Measurements from ENCODE around the gene DSEL. TPM values are rescaled to one million over a fixed set of nuclear protein-coding genes. Genes with fewer than 3 reads are reported as not detected.

DSEL gene
- total RNA-seq, 1 donor from 2014 or later: 105 TPM

DNA sequence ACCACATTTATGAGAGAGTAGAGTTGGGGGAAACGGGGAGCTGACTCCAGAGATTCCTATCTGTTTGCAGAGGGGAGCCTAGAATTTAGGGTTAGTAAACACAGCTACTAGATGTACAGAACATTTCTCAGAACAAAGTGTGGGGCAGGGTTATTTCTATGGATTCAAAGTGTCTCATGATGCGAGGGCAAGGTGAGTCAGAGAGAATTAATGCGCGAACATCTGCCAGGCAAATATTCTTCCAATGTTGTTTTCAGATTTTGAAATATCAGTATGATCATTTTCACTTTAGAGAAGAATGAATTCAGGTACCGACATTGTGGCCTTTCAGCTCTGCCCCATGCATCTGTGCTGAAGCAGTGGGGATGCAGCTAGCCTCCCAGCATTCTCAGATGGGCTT lies 2.0 kb upstream of the DSEL start:
- TF ChIP-seq, protein P1, sequence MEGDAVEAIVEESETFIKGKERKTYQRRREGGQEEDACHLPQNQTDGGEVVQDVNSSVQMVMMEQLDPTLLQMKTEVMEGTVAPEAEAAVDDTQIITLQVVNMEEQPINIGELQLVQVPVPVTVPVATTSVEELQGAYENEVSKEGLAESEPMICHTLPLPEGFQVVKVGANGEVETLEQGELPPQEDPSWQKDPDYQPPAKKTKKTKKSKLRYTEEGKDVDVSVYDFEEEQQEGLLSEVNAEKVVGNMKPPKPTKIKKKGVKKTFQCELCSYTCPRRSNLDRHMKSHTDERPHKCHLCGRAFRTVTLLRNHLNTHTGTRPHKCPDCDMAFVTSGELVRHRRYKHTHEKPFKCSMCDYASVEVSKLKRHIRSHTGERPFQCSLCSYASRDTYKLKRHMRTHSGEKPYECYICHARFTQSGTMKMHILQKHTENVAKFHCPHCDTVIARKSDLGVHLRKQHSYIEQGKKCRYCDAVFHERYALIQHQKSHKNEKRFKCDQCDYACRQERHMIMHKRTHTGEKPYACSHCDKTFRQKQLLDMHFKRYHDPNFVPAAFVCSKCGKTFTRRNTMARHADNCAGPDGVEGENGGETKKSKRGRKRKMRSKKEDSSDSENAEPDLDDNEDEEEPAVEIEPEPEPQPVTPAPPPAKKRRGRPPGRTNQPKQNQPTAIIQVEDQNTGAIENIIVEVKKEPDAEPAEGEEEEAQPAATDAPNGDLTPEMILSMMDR (IDR thresholded peaks at IDR 0.05): no peak
- peaks cover 16% of the 10 kb centered on the region for H3K36me3 Mint-ChIP-seq (ENCODE audit: unreplicated experiment)
- no peak for DNase-seq (ENCODE audit: extremely low spot score, unreplicated experiment)
- H3K4me3 Mint-ChIP-seq (ENCODE audit: unreplicated experiment): no peak overlapping the region
- no peaks in the 10 kb centered on the region for H3K9me3 Mint-ChIP-seq (ENCODE audit: unreplicated experiment)
- H3K27me3 Mint-ChIP-seq (ENCODE audit: unreplicated experiment): no peaks in the 10 kb centered on the region
- peaks cover 73% of the 10 kb centered on the region for H3K4me1 Mint-ChIP-seq (ENCODE audit: unreplicated experiment)
- H3K27ac Mint-ChIP-seq (ENCODE audit: unreplicated experiment): no peak overlapping the region

DNA sequence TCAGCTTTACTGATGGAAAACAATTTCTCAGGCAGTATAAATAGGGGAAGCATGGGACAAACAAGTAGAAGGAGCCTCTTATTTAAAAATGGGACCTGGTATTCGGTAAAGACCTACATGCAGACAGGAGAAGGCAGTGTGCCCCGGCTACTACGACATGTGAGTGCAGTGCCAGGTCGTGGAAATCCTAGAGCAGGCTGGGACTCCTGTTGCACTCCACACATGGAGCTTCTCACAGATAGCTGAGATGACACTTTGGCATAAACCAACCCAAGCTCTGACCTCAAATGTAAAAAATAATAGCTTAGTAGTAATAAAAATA lies 885 bp upstream of the DSEL start:
- peaks cover 74% of the 10 kb centered on the region for H3K4me1 Mint-ChIP-seq (ENCODE audit: unreplicated experiment)

DNA sequence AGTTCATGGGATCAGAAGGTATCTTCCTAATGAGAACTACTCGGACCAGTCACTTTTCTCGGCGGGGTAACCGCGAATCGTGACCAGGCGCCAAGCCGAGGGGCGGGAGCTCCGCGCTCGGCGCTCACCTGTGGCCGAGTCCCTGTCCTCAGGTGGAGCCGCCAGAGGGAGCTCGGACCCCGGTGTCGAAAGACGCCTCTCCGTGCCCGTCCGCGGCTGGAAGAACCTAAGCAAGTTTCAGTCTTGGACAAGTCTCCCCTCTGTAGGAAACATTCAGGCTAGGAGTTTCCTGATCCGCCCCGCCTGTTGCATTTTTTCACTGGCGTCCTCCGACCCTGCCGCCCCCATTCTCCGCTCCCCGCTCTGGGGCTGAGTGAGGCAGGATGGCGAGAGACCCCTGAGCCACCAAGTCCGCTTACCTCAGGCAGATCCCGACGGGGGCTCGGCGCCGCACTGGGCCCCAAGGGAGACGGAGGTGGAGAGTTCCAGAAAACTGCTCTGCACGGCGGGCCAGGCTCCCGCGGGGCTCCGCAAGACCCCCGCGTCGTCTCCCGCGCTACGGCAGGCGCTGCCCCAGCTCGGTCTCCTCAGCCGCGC lies 480 bp downstream of the DSEL start:
- TF ChIP-seq, protein P1 (IDR thresholded peaks at IDR 0.05): peak; percentile 90
- H3K27ac Mint-ChIP-seq (ENCODE audit: unreplicated experiment): peak overlapping the region; percentile 96
- peaks cover 72% of the 10 kb centered on the region for H3K4me1 Mint-ChIP-seq (ENCODE audit: unreplicated experiment)

More for the DNA sequence above, 885 bp upstream of the DSEL start:
- TF ChIP-seq, protein P1 (IDR thresholded peaks at IDR 0.05): no peak
- peak overlapping the region; percentile 97 for H3K27ac Mint-ChIP-seq (ENCODE audit: unreplicated experiment)
- H3K27me3 Mint-ChIP-seq (ENCODE audit: unreplicated experiment): no peaks in the 10 kb centered on the region
- peaks cover 26% of the 10 kb centered on the region for H3K36me3 Mint-ChIP-seq (ENCODE audit: unreplicated experiment)
- H3K4me3 Mint-ChIP-seq (ENCODE audit: unreplicated experiment): peak overlapping the region; percentile 88
- DNase-seq (ENCODE audit: extremely low spot score, unreplicated experiment): no peak
- no peaks in the 10 kb centered on the region for H3K9me3 Mint-ChIP-seq (ENCODE audit: unreplicated experiment)

DNA sequence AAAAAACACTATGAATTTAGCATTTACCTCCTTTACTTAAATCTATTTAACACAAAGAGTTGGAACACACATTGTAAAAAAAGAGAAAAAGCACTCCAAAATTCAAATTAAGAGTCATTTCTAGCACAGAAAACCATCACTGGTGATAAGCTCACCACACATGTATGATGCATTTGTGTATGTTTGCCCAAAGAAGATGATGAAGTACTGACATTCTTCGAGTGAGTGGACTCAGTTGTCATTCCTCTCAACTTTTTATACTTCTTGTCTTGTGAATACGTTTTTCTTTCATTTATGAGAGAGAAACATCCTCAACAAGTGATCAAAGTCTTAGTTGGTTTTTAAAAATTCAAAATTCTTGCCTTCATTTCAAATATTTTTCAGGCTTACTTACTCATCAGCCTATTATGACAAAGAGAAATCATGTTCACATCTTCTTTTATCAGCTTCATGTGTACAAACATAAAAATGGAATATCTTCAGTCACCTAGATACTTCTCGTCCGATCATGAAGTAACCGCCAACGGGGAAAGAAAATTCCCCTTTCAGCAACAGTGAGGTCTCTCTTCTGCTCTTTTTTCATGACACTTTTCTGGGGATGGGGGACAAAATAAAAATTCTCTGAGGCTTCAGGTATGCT lies 1.5 kb downstream of the DSEL start:
- peak overlapping the region; percentile 96 for H3K27ac Mint-ChIP-seq (ENCODE audit: unreplicated experiment)
- no peak for DNase-seq (ENCODE audit: extremely low spot score, unreplicated experiment)
- peaks cover 71% of the 10 kb centered on the region for H3K4me1 Mint-ChIP-seq (ENCODE audit: unreplicated experiment)
- no peaks in the 10 kb centered on the region for H3K27me3 Mint-ChIP-seq (ENCODE audit: unreplicated experiment)
- TF ChIP-seq, protein P1 (IDR thresholded peaks at IDR 0.05): no peak
- H3K4me3 Mint-ChIP-seq (ENCODE audit: unreplicated experiment): peak overlapping the region; percentile 88
- no peaks in the 10 kb centered on the region for H3K9me3 Mint-ChIP-seq (ENCODE audit: unreplicated experiment)
- H3K36me3 Mint-ChIP-seq (ENCODE audit: unreplicated experiment): peaks cover 48% of the 10 kb centered on the region

More for the DNA sequence above, 480 bp downstream of the DSEL start:
- H3K9me3 Mint-ChIP-seq (ENCODE audit: unreplicated experiment): no peaks in the 10 kb centered on the region
- peaks cover 38% of the 10 kb centered on the region for H3K36me3 Mint-ChIP-seq (ENCODE audit: unreplicated experiment)
- peak; percentile 94 for DNase-seq (ENCODE audit: extremely low spot score, unreplicated experiment)
- peak overlapping the region; percentile 88 for H3K4me3 Mint-ChIP-seq (ENCODE audit: unreplicated experiment)
- H3K27me3 Mint-ChIP-seq (ENCODE audit: unreplicated experiment): no peaks in the 10 kb centered on the region

DNA sequence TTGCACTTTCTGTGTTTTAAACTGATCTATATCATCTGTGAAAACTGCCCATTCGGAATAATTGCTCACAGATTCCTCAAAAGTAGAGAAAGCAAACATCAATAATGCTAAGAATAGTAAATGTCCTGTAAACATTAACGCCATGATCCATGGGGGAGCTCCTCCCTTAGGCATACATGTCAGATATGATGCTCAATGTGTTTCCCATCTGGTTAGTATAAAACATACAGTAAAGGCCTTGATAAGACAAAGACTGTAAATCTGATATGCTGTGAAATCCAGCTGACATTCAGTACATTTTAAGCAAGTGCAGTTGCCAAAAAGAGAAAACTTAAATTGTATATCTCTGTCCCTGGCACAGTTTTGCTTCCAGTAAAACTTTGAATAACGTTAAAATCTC lies 2.1 kb downstream of the DSEL start:
- Mint-ChIP-seq H3K4me3 (ENCODE audit: unreplicated experiment) (peak overlapping the region; percentile 88), H3K36me3 (ENCODE audit: unreplicated experiment) (peaks cover 52% of the 10 kb centered on the region), H3K27ac (ENCODE audit: unreplicated experiment) (peak overlapping the region; percentile 96), H3K9me3 (ENCODE audit: unreplicated experiment) (no peaks in the 10 kb centered on the region), H3K4me1 (ENCODE audit: unreplicated experiment) (peaks cover 67% of the 10 kb centered on the region), H3K27me3 (ENCODE audit: unreplicated experiment) (no peaks in the 10 kb centered on the region)
- DNase-seq (ENCODE audit: extremely low spot score, unreplicated experiment): no peak
- TF ChIP-seq, protein P1 (IDR thresholded peaks at IDR 0.05): no peak

Measured in osteocyte (in vitro differentiated cells).